ENCODE measurements around the gene IGF2BP2.

The IGF2BP2 gene

DNA sequence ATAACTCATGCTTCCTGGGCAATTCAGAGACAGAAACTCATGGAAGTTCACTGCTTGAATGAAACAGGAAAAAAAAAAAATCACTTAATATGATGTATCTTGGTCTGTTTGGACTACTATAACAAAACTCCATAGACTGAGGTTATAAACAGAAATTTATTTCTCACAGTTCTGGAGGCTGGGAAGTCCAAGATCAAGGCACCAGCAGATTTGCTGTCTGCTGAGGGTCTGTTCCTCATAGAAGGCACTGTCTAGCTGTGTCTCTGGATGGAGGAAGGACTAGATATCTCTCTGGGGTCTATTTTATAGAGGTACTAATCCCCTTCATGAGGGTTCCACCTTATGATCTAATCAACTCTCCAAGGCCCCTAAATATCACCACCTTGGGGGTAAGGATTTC lies 119.3 kb downstream of the IGF2BP2 start:
- TF ChIP-seq EZH2phosphoT487 (IDR thresholded peaks at IDR 0.05; ENCODE audit: low read depth): no peak
- TF ChIP-seq, protein P1, sequence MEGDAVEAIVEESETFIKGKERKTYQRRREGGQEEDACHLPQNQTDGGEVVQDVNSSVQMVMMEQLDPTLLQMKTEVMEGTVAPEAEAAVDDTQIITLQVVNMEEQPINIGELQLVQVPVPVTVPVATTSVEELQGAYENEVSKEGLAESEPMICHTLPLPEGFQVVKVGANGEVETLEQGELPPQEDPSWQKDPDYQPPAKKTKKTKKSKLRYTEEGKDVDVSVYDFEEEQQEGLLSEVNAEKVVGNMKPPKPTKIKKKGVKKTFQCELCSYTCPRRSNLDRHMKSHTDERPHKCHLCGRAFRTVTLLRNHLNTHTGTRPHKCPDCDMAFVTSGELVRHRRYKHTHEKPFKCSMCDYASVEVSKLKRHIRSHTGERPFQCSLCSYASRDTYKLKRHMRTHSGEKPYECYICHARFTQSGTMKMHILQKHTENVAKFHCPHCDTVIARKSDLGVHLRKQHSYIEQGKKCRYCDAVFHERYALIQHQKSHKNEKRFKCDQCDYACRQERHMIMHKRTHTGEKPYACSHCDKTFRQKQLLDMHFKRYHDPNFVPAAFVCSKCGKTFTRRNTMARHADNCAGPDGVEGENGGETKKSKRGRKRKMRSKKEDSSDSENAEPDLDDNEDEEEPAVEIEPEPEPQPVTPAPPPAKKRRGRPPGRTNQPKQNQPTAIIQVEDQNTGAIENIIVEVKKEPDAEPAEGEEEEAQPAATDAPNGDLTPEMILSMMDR (IDR thresholded peaks at IDR 0.05; ENCODE audit: low read depth, low read length): no peak
- H3K9me3 ChIP-seq (ENCODE audit: insufficient read depth, low read length): no peaks in the 10 kb centered on the region

DNA sequence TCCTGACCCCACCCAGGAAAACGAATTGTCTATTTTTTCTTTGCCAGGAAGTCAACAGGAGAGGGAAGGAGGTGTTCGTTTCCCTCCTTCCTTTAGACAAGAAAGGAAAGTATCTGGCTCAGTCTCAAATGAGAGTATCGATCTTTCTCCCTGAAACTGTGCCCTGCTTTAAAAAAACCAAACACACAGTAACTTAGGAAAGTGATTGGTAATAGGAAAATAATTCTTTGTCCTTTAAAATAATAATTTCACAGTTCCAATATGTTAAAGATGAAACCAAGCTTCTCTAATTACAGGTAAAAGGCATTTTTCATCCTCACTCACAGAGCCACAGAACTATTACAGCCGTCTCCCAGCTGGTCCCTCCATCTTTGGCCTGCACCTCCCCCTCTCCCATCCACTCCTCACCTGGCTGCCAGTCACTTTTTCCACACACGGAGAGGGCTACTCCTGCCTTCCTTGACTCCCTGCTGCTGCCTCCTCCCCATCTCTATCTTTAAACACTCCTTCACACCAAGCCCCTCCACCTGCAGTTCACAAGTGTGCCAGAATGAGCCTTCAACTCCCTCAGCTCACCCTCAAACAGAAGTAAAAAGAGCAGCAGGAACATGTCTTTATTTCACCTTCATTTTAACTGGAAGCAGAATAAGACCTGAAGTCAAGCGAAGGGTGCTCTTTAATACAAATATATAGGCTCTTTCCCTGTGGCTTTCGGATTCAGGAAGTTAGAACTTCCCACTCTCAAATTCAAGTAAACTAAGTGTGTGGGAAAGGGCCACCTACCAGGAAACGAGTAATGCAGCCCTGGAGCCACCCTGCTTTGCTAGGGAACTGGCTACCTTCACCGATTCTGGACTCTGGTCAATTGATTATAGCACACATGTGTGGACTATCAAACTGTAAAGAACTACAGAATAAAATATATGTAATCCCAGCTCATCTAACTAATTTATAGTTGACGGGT lies 122.3 kb downstream of the IGF2BP2 start:
- no peak for TF ChIP-seq EZH2phosphoT487 (IDR thresholded peaks at IDR 0.05; ENCODE audit: low read depth)
- TF ChIP-seq, protein P1 (IDR thresholded peaks at IDR 0.05; ENCODE audit: low read depth, low read length): no peak
- Histone ChIP-seq H4K20me1 (ENCODE audit: insufficient read depth, low read length) (no peaks in the 10 kb centered on the region), H2AFZ (ENCODE audit: low read depth, low read length) (no peak overlapping the region), H3K4me1 (ENCODE audit: low read length) (no peaks in the 10 kb centered on the region), H3K27ac (ENCODE audit: low read length) (no peak overlapping the region), H3K9ac (ENCODE audit: low read length) (no peak overlapping the region), H3K79me2 (ENCODE audit: low read length) (no peaks in the 10 kb centered on the region), H3K36me3 (replicated peaks; ENCODE audit: low read depth, low read length) (no peaks in the 10 kb centered on the region), H3K27me3 (ENCODE audit: low read depth, low read length) (peaks cover 7% of the 10 kb centered on the region), H3K4me3 (ENCODE audit: low read length) (no peak overlapping the region), H3K9me3 (ENCODE audit: insufficient read depth, low read length) (no peaks in the 10 kb centered on the region), H3K4me2 (ENCODE audit: low read length) (no peak overlapping the region)

More for the DNA sequence above, 119.3 kb downstream of the IGF2BP2 start:
- Histone ChIP-seq H3K27me3 (ENCODE audit: low read depth, low read length) (peaks cover 23% of the 10 kb centered on the region), H3K36me3 (replicated peaks; ENCODE audit: low read depth, low read length) (no peaks in the 10 kb centered on the region), H2AFZ (ENCODE audit: low read depth, low read length) (no peak overlapping the region), H3K9ac (ENCODE audit: low read length) (no peak overlapping the region), H3K27ac (ENCODE audit: low read length) (no peak overlapping the region), H4K20me1 (ENCODE audit: insufficient read depth, low read length) (no peaks in the 10 kb centered on the region), H3K4me1 (ENCODE audit: low read length) (no peaks in the 10 kb centered on the region), H3K4me2 (ENCODE audit: low read length) (no peak overlapping the region), H3K4me3 (ENCODE audit: low read length) (no peak overlapping the region), H3K79me2 (ENCODE audit: low read length) (no peaks in the 10 kb centered on the region)

DNA sequence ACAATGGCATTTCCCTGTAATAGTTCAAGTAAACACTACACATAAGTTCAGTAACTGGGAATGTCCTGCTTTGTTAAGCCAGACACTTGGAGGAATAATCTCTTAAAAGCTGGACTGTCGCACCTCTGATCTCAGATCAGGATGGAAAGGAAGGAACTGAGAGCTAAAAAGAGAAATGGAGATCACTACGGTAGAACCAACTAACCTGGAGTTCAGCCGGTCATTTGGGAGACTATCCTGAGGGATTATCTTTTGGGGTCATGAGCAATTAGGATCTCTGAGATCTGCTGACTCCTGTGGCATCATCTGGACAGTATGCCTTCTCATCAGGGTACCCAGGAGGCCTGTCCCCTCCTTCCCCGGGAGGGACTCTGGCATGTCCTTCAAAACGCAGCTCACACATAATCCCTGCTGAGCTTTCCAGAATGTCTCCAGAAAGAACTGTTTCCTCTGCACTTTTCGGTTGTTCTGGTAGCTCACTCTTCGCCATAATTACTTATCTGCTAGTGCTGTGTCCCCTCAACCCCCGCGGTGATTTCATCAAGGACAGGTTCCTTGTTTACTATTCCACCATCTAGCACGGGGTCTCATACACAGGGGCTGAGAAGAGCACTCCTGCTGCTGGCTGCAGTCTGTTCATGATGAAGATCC lies 123.1 kb downstream of the IGF2BP2 start:
- no peaks in the 10 kb centered on the region for H3K79me2 ChIP-seq (ENCODE audit: low read length)
- H3K4me2 ChIP-seq (ENCODE audit: low read length): no peak overlapping the region

More for the DNA sequence above, 123.1 kb downstream of the IGF2BP2 start:
- Histone ChIP-seq H3K4me1 (ENCODE audit: low read length) (no peaks in the 10 kb centered on the region), H3K27ac (ENCODE audit: low read length) (no peak overlapping the region), H4K20me1 (ENCODE audit: insufficient read depth, low read length) (no peaks in the 10 kb centered on the region), H3K27me3 (ENCODE audit: low read depth, low read length) (peaks cover 10% of the 10 kb centered on the region), H3K9me3 (ENCODE audit: insufficient read depth, low read length) (no peaks in the 10 kb centered on the region), H3K36me3 (replicated peaks; ENCODE audit: low read depth, low read length) (no peaks in the 10 kb centered on the region), H2AFZ (ENCODE audit: low read depth, low read length) (no peak overlapping the region), H3K9ac (ENCODE audit: low read length) (no peak overlapping the region), H3K4me3 (ENCODE audit: low read length) (no peak overlapping the region)
- TF ChIP-seq EZH2phosphoT487 (IDR thresholded peaks at IDR 0.05; ENCODE audit: low read depth): no peak
- TF ChIP-seq, protein P1 (IDR thresholded peaks at IDR 0.05; ENCODE audit: low read depth, low read length): no peak

All from OCI-LY3 (cell line).